ENCODE measurements around the gene TTC39A.

Gene TTC39A

GRCh38 chr1:51289676-51290488, 40.5 kb downstream of the TTC39A start:
- Histone ChIP-seq H3K27ac (no peak overlapping the region), H3K4me1 (no peaks in the 10 kb centered on the region), H3K27me3 (no peaks in the 10 kb centered on the region), H3K4me3 (no peak overlapping the region), H3K36me3 (peaks cover 0 to 11% (median 0%) of the 10 kb centered on the region in 3 donors), H3K9me3 (no peaks in the 10 kb centered on the region)
- intact Hi-C loops (cut with DNase I; ENCODE audit: low total_unique reads), result no loop called here
- no peak for DNase-seq
- TF ChIP-seq, protein P1, sequence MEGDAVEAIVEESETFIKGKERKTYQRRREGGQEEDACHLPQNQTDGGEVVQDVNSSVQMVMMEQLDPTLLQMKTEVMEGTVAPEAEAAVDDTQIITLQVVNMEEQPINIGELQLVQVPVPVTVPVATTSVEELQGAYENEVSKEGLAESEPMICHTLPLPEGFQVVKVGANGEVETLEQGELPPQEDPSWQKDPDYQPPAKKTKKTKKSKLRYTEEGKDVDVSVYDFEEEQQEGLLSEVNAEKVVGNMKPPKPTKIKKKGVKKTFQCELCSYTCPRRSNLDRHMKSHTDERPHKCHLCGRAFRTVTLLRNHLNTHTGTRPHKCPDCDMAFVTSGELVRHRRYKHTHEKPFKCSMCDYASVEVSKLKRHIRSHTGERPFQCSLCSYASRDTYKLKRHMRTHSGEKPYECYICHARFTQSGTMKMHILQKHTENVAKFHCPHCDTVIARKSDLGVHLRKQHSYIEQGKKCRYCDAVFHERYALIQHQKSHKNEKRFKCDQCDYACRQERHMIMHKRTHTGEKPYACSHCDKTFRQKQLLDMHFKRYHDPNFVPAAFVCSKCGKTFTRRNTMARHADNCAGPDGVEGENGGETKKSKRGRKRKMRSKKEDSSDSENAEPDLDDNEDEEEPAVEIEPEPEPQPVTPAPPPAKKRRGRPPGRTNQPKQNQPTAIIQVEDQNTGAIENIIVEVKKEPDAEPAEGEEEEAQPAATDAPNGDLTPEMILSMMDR (IDR thresholded peaks at IDR 0.05), result no peak

DNA sequence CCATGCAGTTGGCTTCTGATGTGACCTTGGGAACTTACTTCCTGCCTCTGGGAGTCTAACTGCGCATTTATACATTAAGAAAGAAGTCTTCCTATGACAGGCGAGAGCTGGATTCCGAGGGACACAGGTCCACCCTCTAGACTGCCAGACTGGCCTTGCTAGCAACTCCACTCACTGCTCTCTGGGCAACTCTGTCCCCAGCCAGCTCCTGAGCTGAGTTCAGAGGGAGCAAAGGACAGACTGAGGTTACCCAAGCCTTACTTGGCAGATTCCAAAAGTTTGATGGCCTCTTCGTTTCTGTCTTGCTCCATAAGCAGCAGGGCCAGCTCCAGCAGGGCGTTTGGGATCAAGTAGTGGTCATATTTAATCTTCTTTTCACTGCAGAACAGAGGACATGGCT, 41.8 kb downstream of the TTC39A start:
- Histone ChIP-seq H3K27me3 (no peaks in the 10 kb centered on the region), H3K4me3 (no peak overlapping the region), H3K9me3 (no peaks in the 10 kb centered on the region), H3K27ac (no peak overlapping the region), H3K4me1 (peaks cover 0 to 1% (median 0%) of the 10 kb centered on the region in 4 donors), H3K36me3 (peaks cover 0 to 11% (median 0%) of the 10 kb centered on the region in 3 donors)
- intact Hi-C loops (cut with DNase I; ENCODE audit: low total_unique reads), result no loop called here
- TF ChIP-seq, protein P1 (IDR thresholded peaks at IDR 0.05), result no peak
- no peak for DNase-seq

DNA sequence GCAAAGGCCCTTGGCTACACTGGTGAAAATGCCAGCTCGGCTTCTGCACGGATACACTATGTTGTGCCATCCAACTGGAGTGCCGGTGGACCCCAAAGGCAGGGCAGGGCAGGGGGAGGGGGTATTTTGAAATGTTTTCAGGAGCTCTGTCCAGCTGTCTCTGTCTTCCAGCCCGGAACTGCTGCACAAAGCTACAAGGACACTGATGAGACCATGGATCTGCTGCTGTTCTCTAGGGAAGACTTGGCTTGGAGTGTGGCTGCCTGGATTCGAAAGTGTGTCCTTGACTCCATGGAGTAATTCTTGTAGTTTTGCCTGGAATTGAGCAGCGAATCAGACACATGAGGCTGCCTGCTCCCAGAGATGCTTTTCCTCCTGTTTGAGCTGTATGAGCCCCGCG, 42.4 kb downstream of the TTC39A start:
- Histone ChIP-seq H3K36me3 (peaks cover 0 to 11% (median 0%) of the 10 kb centered on the region in 3 donors), H3K4me3 (no peak overlapping the region), H3K27ac (no peak overlapping the region), H3K9me3 (no peaks in the 10 kb centered on the region), H3K4me1 (peaks cover 0 to 8% (median 4%) of the 10 kb centered on the region in 4 donors), H3K27me3 (no peaks in the 10 kb centered on the region)
- DNase-seq, result no peak
- TF ChIP-seq, protein P1 (IDR thresholded peaks at IDR 0.05), result no peak
- intact Hi-C loops (cut with DNase I; ENCODE audit: low total_unique reads), result no loop called here

DNA sequence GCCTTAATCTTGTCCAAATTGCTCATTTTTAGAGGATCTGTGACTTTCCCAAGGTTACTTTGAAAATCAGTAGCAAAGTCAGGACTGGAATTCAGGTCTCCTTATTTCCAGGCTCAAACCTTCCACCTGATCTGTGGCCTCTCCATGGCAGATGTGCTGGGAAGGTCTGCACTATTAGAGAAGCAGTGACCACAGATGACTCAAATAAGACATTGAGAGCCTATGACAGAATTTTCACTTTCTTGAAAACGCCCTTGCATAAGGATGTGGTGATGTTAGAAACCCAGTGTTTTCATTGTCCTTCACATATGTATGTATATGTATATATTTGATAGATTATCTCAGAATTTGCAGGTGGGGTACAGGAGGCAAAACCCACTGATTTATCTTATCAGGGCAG, 45.3 kb downstream of the TTC39A start:
- no peak for DNase-seq
- Histone ChIP-seq H3K4me3 (no peak overlapping the region), H3K9me3 (no peaks in the 10 kb centered on the region), H3K27ac (no peak overlapping the region), H3K4me1 (peaks cover 0 to 20% (median 10%) of the 10 kb centered on the region in 4 donors), H3K36me3 (peaks cover 0 to 11% (median 0%) of the 10 kb centered on the region in 3 donors), H3K27me3 (no peaks in the 10 kb centered on the region)
- intact Hi-C loops (cut with DNase I; ENCODE audit: low total_unique reads), result no loop called here
- TF ChIP-seq, protein P1 (IDR thresholded peaks at IDR 0.05), result no peak

DNA sequence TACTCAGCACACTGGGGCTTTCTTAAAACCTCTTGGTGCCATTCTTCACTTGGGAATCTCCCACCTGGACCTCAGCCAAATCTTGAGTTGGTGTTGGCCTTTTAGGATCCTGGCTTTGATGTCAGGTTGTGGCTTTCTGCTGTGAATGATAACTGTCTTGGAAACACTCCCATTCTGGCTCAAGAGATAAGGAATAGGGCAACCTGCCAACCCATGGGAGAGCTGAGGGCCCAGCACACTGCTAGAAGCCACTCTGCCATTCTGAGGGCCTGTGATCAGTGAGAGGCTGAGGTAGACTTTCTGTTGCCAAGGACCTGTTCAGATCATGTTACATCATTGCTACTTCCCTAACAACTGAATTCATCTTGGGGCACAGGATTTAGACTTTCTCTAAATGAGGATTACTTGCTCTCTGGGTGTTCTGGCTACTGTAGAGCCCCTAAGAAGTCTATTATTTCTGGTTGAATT, 45.8 kb downstream of the TTC39A start:
- H3K9me3 ChIP-seq, result no peaks in the 10 kb centered on the region
- no peak overlapping the region for H3K27ac ChIP-seq
- H3K4me3 ChIP-seq, result no peak overlapping the region
- no peak for DNase-seq
- H3K27me3 ChIP-seq, result no peaks in the 10 kb centered on the region
- H3K36me3 ChIP-seq, result peaks cover 0 to 11% (median 0%) of the 10 kb centered on the region in 3 donors
- TF ChIP-seq, protein P1 (IDR thresholded peaks at IDR 0.05), result no peak
- intact Hi-C loops (cut with DNase I; ENCODE audit: low total_unique reads), result no loop called here
- peaks cover 0 to 20% (median 10%) of the 10 kb centered on the region in 4 donors for H3K4me1 ChIP-seq

All from tibial artery (tissue), 4 donors.